GM12801 (cell line): Measurements from ENCODE around the gene SIRT6.

Experiments
- TF ChIP-seq, protein P1 (sequence below): IDR thresholded peaks from one replicate; pipeline ENCODE4 v1.5.1; 2011; ENCODE audit warnings: control low read depth; ENCODE audit not compliant: insufficient read length; ENCODE audit errors: extremely low read depth

SIRT6 gene

GRCh38 chr19:4136680-4137088, 45.7 kb downstream of the SIRT6 start:
- TF ChIP-seq, protein P1, sequence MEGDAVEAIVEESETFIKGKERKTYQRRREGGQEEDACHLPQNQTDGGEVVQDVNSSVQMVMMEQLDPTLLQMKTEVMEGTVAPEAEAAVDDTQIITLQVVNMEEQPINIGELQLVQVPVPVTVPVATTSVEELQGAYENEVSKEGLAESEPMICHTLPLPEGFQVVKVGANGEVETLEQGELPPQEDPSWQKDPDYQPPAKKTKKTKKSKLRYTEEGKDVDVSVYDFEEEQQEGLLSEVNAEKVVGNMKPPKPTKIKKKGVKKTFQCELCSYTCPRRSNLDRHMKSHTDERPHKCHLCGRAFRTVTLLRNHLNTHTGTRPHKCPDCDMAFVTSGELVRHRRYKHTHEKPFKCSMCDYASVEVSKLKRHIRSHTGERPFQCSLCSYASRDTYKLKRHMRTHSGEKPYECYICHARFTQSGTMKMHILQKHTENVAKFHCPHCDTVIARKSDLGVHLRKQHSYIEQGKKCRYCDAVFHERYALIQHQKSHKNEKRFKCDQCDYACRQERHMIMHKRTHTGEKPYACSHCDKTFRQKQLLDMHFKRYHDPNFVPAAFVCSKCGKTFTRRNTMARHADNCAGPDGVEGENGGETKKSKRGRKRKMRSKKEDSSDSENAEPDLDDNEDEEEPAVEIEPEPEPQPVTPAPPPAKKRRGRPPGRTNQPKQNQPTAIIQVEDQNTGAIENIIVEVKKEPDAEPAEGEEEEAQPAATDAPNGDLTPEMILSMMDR: no peak

GRCh38 chr19:4134351-4134750, 48.0 kb downstream of the SIRT6 start:
- TF ChIP-seq, protein P1: no peak

DNA sequence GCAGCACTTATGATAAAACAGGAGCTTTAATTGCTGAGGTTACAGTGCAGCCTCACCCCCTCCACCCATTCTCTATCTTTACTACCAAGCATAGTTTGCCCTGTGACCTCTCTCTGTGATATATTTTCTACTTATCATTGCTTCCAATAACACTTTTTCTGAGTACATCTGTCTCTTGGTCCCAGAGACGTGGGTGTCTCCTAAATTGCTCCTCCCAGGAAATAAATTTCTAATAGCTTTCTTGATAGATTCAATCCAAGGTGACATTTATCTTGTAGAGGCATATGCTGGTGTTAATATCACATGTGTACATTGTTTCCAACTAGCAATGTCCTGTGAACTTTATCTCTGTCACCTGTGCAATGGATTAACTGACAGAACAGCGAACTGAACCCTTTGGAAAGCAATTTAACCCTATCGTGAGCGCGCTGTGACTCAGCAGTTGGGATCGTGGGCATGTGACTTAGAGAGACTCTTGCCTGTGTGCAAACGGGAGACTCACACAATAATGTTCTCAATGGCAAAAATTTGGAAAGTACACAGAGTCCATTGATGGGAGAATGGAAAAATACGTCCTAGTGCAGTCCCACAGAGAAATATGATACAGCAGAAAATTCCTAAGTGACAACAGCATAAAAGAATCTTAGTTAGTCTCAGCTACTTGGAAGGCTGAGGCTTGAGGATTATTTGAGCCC, 51.5 kb downstream of the SIRT6 start:
- TF ChIP-seq, protein P1: no peak

GRCh38 chr19:4124638-4125037, 57.7 kb downstream of the SIRT6 start:
- TF ChIP-seq, protein P1: no peak
